Measurements from ENCODE around the gene TANGO6. TPM values are rescaled to one million over a fixed set of nuclear protein-coding genes. Genes with fewer than 3 reads are reported as not detected.

Gene TANGO6
- total RNA-seq, 2 donors from 2014 or later: 9.6 to 22.7 TPM

GRCh38 chr16:68887107-68887506, 43.8 kb downstream of the TANGO6 start:
- no peak for ATAC-seq
- TF ChIP-seq CTCF (IDR thresholded peaks at IDR 0.05): no peak
- WGBS, 2 donors: 87 to 93% methylated on average over 1 of the region's 1 CpG
- H3K9me3 ChIP-seq: no peaks in the 10 kb centered on the region
- no peak overlapping the region for H3K4me3 ChIP-seq
- no peaks in the 10 kb centered on the region for H3K4me1 ChIP-seq
- intact Hi-C loops (cut with DNase I): no loop called here
- H3K27ac ChIP-seq: no peak overlapping the region
- no peaks in the 10 kb centered on the region for H3K27me3 ChIP-seq
- no peaks in the 10 kb centered on the region for H3K36me3 ChIP-seq (replicated peaks in 1 of 2; ENCODE audit: insufficient read depth in 1 of 2, low read depth in 2 of 2)
- no peak for DNase-seq

- no peak for TF ChIP-seq POLR2A (IDR thresholded peaks at IDR 0.05)
- TF ChIP-seq CTCF (IDR thresholded peaks at IDR 0.05): no peak
- ATAC-seq (no peak), DNase-seq (no peak)
- Histone ChIP-seq H3K9me3 (no peaks in the 10 kb centered on the region), H3K4me3 (no peak overlapping the region), H3K27me3 (no peaks in the 10 kb centered on the region), H3K27ac (no peak overlapping the region), H3K4me1 (peaks cover 10% of the 10 kb centered on the region), H3K36me3 (replicated peaks in 1 of 2; ENCODE audit: insufficient read depth in 1 of 2, low read depth in 2 of 2) (no peaks in the 10 kb centered on the region)
- intact Hi-C loops (cut with DNase I): no loop called here
- 61 to 77% methylated on average over 3 of the region's 3 CpGs for WGBS, 2 donors
Measured at GRCh38 chr16:68889508-68890150, 46.3 kb downstream of the TANGO6 start.

GRCh38 chr16:68892214-68892613, 48.9 kb downstream of the TANGO6 start:
- H3K9me3 ChIP-seq: no peaks in the 10 kb centered on the region
- no peaks in the 10 kb centered on the region for H3K36me3 ChIP-seq (replicated peaks in 1 of 2; ENCODE audit: insufficient read depth in 1 of 2, low read depth in 2 of 2)
- no peak overlapping the region for H3K27ac ChIP-seq
- no peak overlapping the region for H3K4me3 ChIP-seq
- WGBS, 2 donors: 67 to 78% methylated on average over 8 of the region's 8 CpGs
- intact Hi-C loops (cut with DNase I): no loop called here
- DNase-seq (no peak), ATAC-seq (no peak)
- peaks cover 10% of the 10 kb centered on the region for H3K4me1 ChIP-seq
- TF ChIP-seq POLR2A (IDR thresholded peaks at IDR 0.05) (no peak), CTCF (IDR thresholded peaks at IDR 0.05) (no peak)
- H3K27me3 ChIP-seq: no peaks in the 10 kb centered on the region

- Histone ChIP-seq H3K9me3 (no peaks in the 10 kb centered on the region), H3K27me3 (no peaks in the 10 kb centered on the region), H3K36me3 (replicated peaks in 1 of 2; ENCODE audit: insufficient read depth in 1 of 2, low read depth in 2 of 2) (no peaks in the 10 kb centered on the region), H3K4me3 (no peak overlapping the region), H3K27ac (no peak overlapping the region), H3K4me1 (peaks cover 10% of the 10 kb centered on the region)
- intact Hi-C loops (cut with DNase I): no loop called here
- DNase-seq: no peak
- TF ChIP-seq POLR2A (IDR thresholded peaks at IDR 0.05): no peak
- no peak for TF ChIP-seq CTCF (IDR thresholded peaks at IDR 0.05)
- no peak for ATAC-seq
- 83 to 96% methylated on average over 2 of the region's 2 CpGs for WGBS, 2 donors
Measured at GRCh38 chr16:68892898-68893297, 49.6 kb downstream of the TANGO6 start.

Measured in body of pancreas (tissue), 4 donors.